Central memory CD8-positive, alpha-beta T cell (primary cell): ENCODE data around the gene ZSWIM6.
A peak's percentile ranks its signal among the peaks of the same experiment; 100 is the strongest.
"Not testable (repeated sequence)": the region's sequence is repeated elsewhere in the genome, so short reads cannot be mapped to it uniquely, and the experiment has no call there.

Experiments
- ATAC-seq: fragments of 150-1000 bp; cut with Tn5 transposase; replicated peaks from 2 replicates; pipeline ENCODE4 v1.10.0; 2022; ENCODE audit warnings: mild to moderate bottlenecking, moderate FRiP score, moderate number of reproducible peaks; ENCODE audit not compliant: poor library complexity, severe bottlenecking; ENCODE audit errors: extremely low read depth
- DNase-seq, 2 donors: peaks; one replicate each; pipeline ENCODE4 v3.0.0; 2021; ENCODE audit warnings: low spot score in 2 of 2
- H3K27ac Mint-ChIP-seq: one replicate; pipeline ENCODE4 v1.8.0; 2022; ENCODE audit warnings: low read depth, mild to moderate bottlenecking, moderate library complexity, mixed read lengths
- H3K27me3 Mint-ChIP-seq: one replicate; pipeline ENCODE4 v1.8.0; 2022; ENCODE audit warnings: mixed read lengths
- H3K36me3 Mint-ChIP-seq: one replicate; pipeline ENCODE4 v1.8.0; 2022; ENCODE audit warnings: mild to moderate bottlenecking, moderate library complexity, mixed read lengths; ENCODE audit not compliant: insufficient read depth
- H3K4me1 Mint-ChIP-seq: one replicate; pipeline ENCODE4 v1.8.0; 2022; ENCODE audit warnings: mixed read lengths
- H3K4me3 Mint-ChIP-seq: one replicate; pipeline ENCODE4 v1.8.0; 2022; ENCODE audit warnings: mild to moderate bottlenecking, moderate library complexity, mixed read lengths
- H3K9me3 Mint-ChIP-seq: one replicate; pipeline ENCODE4 v1.8.0; 2022; ENCODE audit warnings: mixed read lengths

ZSWIM6 gene

GRCh38 chr5:61412361-61412760 lies 80.3 kb downstream of the ZSWIM6 start:
- Mint-ChIP-seq H3K4me1 (peaks cover 49% of the 10 kb centered on the region), H3K27me3 (no peaks in the 10 kb centered on the region), H3K4me3 (no peak overlapping the region), H3K9me3 (no peaks in the 10 kb centered on the region), H3K36me3 (peaks cover 13% of the 10 kb centered on the region), H3K27ac (no peak overlapping the region)
- DNase-seq, result no peak
- ATAC-seq, result no peak

GRCh38 chr5:61413205-61413604 lies 81.1 kb downstream of the ZSWIM6 start:
- DNase-seq, H3K27ac Mint-ChIP-seq, ATAC-seq, H3K27me3 Mint-ChIP-seq, H3K9me3 Mint-ChIP-seq, H3K36me3 Mint-ChIP-seq, H3K4me3 Mint-ChIP-seq: not testable (repeated sequence)
- peaks cover 52% of the 10 kb centered on the region for H3K4me1 Mint-ChIP-seq

- no peaks in the 10 kb centered on the region for H3K9me3 Mint-ChIP-seq
- H3K27ac Mint-ChIP-seq, result no peak overlapping the region
- no peaks in the 10 kb centered on the region for H3K27me3 Mint-ChIP-seq
- no peak overlapping the region for H3K4me3 Mint-ChIP-seq
- peaks cover 36% of the 10 kb centered on the region for H3K4me1 Mint-ChIP-seq
- H3K36me3 Mint-ChIP-seq, result no peaks in the 10 kb centered on the region
- no peak for DNase-seq
- no peak for ATAC-seq
Observed at GRCh38 chr5:61414806-61415205, 82.7 kb downstream of the ZSWIM6 start.

GRCh38 chr5:61416010-61416409 lies 84.0 kb downstream of the ZSWIM6 start:
- Mint-ChIP-seq H3K4me3 (no peak overlapping the region), H3K27me3 (no peaks in the 10 kb centered on the region), H3K36me3 (no peaks in the 10 kb centered on the region), H3K9me3 (no peaks in the 10 kb centered on the region), H3K4me1 (peaks cover 43% of the 10 kb centered on the region), H3K27ac (no peak overlapping the region)
- ATAC-seq (no peak), DNase-seq (no peak)

GRCh38 chr5:61416420-61416819 lies 84.4 kb downstream of the ZSWIM6 start:
- no peak for ATAC-seq
- H3K27me3 Mint-ChIP-seq, result no peaks in the 10 kb centered on the region
- no peak overlapping the region for H3K27ac Mint-ChIP-seq

GRCh38 chr5:61417340-61417739 lies 85.3 kb downstream of the ZSWIM6 start:
- Mint-ChIP-seq H3K36me3 (no peaks in the 10 kb centered on the region), H3K27ac (no peak overlapping the region), H3K4me3 (no peak overlapping the region), H3K4me1 (peaks cover 53% of the 10 kb centered on the region), H3K9me3 (peaks cover 7% of the 10 kb centered on the region), H3K27me3 (no peaks in the 10 kb centered on the region)
- ATAC-seq (no peak), DNase-seq (no peak)

More at GRCh38 chr5:61416420-61416819, 84.4 kb downstream of the ZSWIM6 start:
- DNase-seq, result no peak
- Mint-ChIP-seq H3K4me1 (peaks cover 47% of the 10 kb centered on the region), H3K9me3 (peaks cover 3% of the 10 kb centered on the region), H3K4me3 (no peak overlapping the region), H3K36me3 (no peaks in the 10 kb centered on the region)

GRCh38 chr5:61417851-61418250 lies 85.8 kb downstream of the ZSWIM6 start:
- peaks cover 7% of the 10 kb centered on the region for H3K9me3 Mint-ChIP-seq
- DNase-seq (no peak), ATAC-seq (no peak)
- no peaks in the 10 kb centered on the region for H3K27me3 Mint-ChIP-seq
- no peak overlapping the region for H3K4me3 Mint-ChIP-seq
- H3K27ac Mint-ChIP-seq, result no peak overlapping the region
- H3K4me1 Mint-ChIP-seq, result peaks cover 58% of the 10 kb centered on the region
- H3K36me3 Mint-ChIP-seq, result no peaks in the 10 kb centered on the region

GRCh38 chr5:61419106-61419505 lies 87.0 kb downstream of the ZSWIM6 start:
- Mint-ChIP-seq H3K36me3 (no peaks in the 10 kb centered on the region), H3K4me1 (peaks cover 66% of the 10 kb centered on the region), H3K4me3 (no peak overlapping the region), H3K9me3 (peaks cover 7% of the 10 kb centered on the region), H3K27me3 (no peaks in the 10 kb centered on the region), H3K27ac (no peak overlapping the region)
- ATAC-seq (no peak), DNase-seq (no peak)

GRCh38 chr5:61420016-61420415 lies 88.0 kb downstream of the ZSWIM6 start:
- Mint-ChIP-seq H3K4me3 (no peak overlapping the region), H3K27ac (no peak overlapping the region), H3K9me3 (peaks cover 7% of the 10 kb centered on the region)

GRCh38 chr5:61421262-61421661 lies 89.2 kb downstream of the ZSWIM6 start:
- not testable (repeated sequence) for H3K27ac Mint-ChIP-seq, H3K4me3 Mint-ChIP-seq, H3K36me3 Mint-ChIP-seq, H3K27me3 Mint-ChIP-seq, H3K9me3 Mint-ChIP-seq, DNase-seq, ATAC-seq
- H3K4me1 Mint-ChIP-seq, result peaks cover 63% of the 10 kb centered on the region

More at GRCh38 chr5:61420016-61420415, 88.0 kb downstream of the ZSWIM6 start:
- DNase-seq, result no peak
- ATAC-seq, result no peak
- Mint-ChIP-seq H3K4me1 (peaks cover 64% of the 10 kb centered on the region), H3K36me3 (no peaks in the 10 kb centered on the region), H3K27me3 (no peaks in the 10 kb centered on the region)

- peaks cover 7% of the 10 kb centered on the region for H3K9me3 Mint-ChIP-seq
- peaks cover 47% of the 10 kb centered on the region for H3K4me1 Mint-ChIP-seq
- ATAC-seq, result no peak
- H3K36me3 Mint-ChIP-seq, result no peaks in the 10 kb centered on the region
- peak overlapping the region; percentile 22 for H3K27ac Mint-ChIP-seq
- no peaks in the 10 kb centered on the region for H3K27me3 Mint-ChIP-seq
- no peak overlapping the region for H3K4me3 Mint-ChIP-seq
- DNase-seq, result no peak
Observed at GRCh38 chr5:61423487-61424145, 91.6 kb downstream of the ZSWIM6 start.

- peaks cover 7% of the 10 kb centered on the region for H3K9me3 Mint-ChIP-seq
- no peak for ATAC-seq
Observed at GRCh38 chr5:61425918-61426317, 93.9 kb downstream of the ZSWIM6 start.

GRCh38 chr5:61429906-61430305 lies 97.8 kb downstream of the ZSWIM6 start:
- DNase-seq (no peak), ATAC-seq (no peak)
- Mint-ChIP-seq H3K36me3 (no peaks in the 10 kb centered on the region), H3K4me3 (no peak overlapping the region), H3K4me1 (peaks cover 31% of the 10 kb centered on the region), H3K9me3 (no peaks in the 10 kb centered on the region), H3K27me3 (no peaks in the 10 kb centered on the region), H3K27ac (peak overlapping the region; percentile 5)

More at GRCh38 chr5:61425918-61426317, 93.9 kb downstream of the ZSWIM6 start:
- H3K4me3 Mint-ChIP-seq, result no peak overlapping the region
- H3K27ac Mint-ChIP-seq, result no peak overlapping the region
- H3K36me3 Mint-ChIP-seq, result no peaks in the 10 kb centered on the region
- H3K4me1 Mint-ChIP-seq, result peaks cover 56% of the 10 kb centered on the region
- no peak for DNase-seq
- no peaks in the 10 kb centered on the region for H3K27me3 Mint-ChIP-seq
